SK-N-SH treated with all-trans-retinoic acid at 6 μM for 48 hours (cell line): ENCODE measurements around the gene MRPL21.

Experiments
- ATAC-seq: fragments of 200-7000 bp; cut with Tn5 transposase; 3 replicates; pipeline ENCODE4 v1.9.1; 2020; ENCODE audit warnings: mild to moderate bottlenecking, moderate library complexity
- ARNTL ChIP-seq: fragments of 450-650 bp; formaldehyde crosslinking; IDR thresholded peaks from 2 replicates; pipeline ENCODE4 v1.5.0; 2020; ENCODE audit warnings: low read depth, mild to moderate bottlenecking, moderate library complexity, borderline replicate concordance
- BACH2 ChIP-seq: fragments of 250-450 bp; sonication (Bioruptor Pico); IDR thresholded peaks from 2 replicates; pipeline ENCODE4 v1.9.0; 2021; ENCODE audit warnings: mild to moderate bottlenecking, borderline replicate concordance
- CREB5 ChIP-seq: fragments of 250-450 bp; sonication (Bioruptor Pico); IDR thresholded peaks from 2 replicates; pipeline ENCODE4 v1.5.1; 2020; ENCODE audit warnings: low read depth, mild to moderate bottlenecking, moderate library complexity
- CSDC2 ChIP-seq: fragments of 250-450 bp; sonication (Bioruptor Pico); IDR thresholded peaks from 2 replicates; pipeline ENCODE4 v1.5.0; 2020; ENCODE audit warnings: mild to moderate bottlenecking, moderate library complexity
- CSRNP3 ChIP-seq: fragments of 250-450 bp; sonication (Bioruptor Pico); IDR thresholded peaks from 2 replicates; pipeline ENCODE4 v1.5.1; 2021; ENCODE audit warnings: mild to moderate bottlenecking, moderate library complexity
- ESRRG ChIP-seq: fragments of 250-450 bp; sonication (Bioruptor Pico); IDR thresholded peaks from 2 replicates; pipeline ENCODE4 v1.6.1; 2021; ENCODE audit warnings: mild to moderate bottlenecking
- GLIS3 ChIP-seq: fragments of 250-450 bp; sonication (Bioruptor Pico); IDR thresholded peaks from 2 replicates; pipeline ENCODE4 v1.5.0; 2020; ENCODE audit warnings: mild to moderate bottlenecking, moderate library complexity
- ISL1 ChIP-seq: fragments of 250-450 bp; sonication (Bioruptor Pico); IDR thresholded peaks from 2 replicates; pipeline ENCODE4 v2.1.2; 2022; ENCODE audit warnings: mild to moderate bottlenecking, moderate library complexity
- OSR1 ChIP-seq: fragments of 250-450 bp; sonication (Bioruptor Pico); IDR thresholded peaks from 2 replicates; pipeline ENCODE4 v1.8.0; 2022; ENCODE audit warnings: moderate library complexity, mild to moderate bottlenecking, inconsistent platforms
- PATZ1 ChIP-seq: fragments of 250-450 bp; sonication (Bioruptor Pico); IDR thresholded peaks from 2 replicates; pipeline ENCODE4 v1.8.0; 2020; ENCODE audit warnings: mild to moderate bottlenecking, moderate library complexity, borderline replicate concordance
- POU6F1 ChIP-seq: fragments of 250-450 bp; sonication (Bioruptor Pico); IDR thresholded peaks from 2 replicates; pipeline ENCODE4 v1.8.0; 2021; ENCODE audit warnings: low read depth, mild to moderate bottlenecking, moderate library complexity, borderline replicate concordance
- PPARA ChIP-seq: fragments of 250-450 bp; sonication (Bioruptor Pico); IDR thresholded peaks from 2 replicates; pipeline ENCODE4 v1.5.0; 2020; ENCODE audit warnings: mild to moderate bottlenecking, borderline replicate concordance
- RARB ChIP-seq: fragments of 250-450 bp; sonication (Bioruptor Pico); IDR thresholded peaks from 2 replicates; pipeline ENCODE4 v1.8.0; 2021; ENCODE audit warnings: mild to moderate bottlenecking, moderate library complexity
- SNAI2 ChIP-seq: fragments of 250-450 bp; sonication (Bioruptor Pico); IDR thresholded peaks from 2 replicates; pipeline ENCODE4 v1.5.0; 2020; ENCODE audit warnings: mild to moderate bottlenecking, moderate library complexity
- TCF4 ChIP-seq: fragments of 250-450 bp; sonication (Bioruptor Pico); IDR thresholded peaks from 2 replicates; pipeline ENCODE4 v1.8.0; 2021; ENCODE audit warnings: mild to moderate bottlenecking, moderate library complexity, borderline replicate concordance
- TOX ChIP-seq: fragments of 250-450 bp; sonication (Bioruptor Pico); IDR thresholded peaks from 2 replicates; pipeline ENCODE4 v1.8.0; 2021; ENCODE audit warnings: mild to moderate bottlenecking, moderate library complexity, borderline replicate concordance
- TSHZ2 ChIP-seq: fragments of 250-450 bp; sonication (Bioruptor Pico); IDR thresholded peaks from 2 replicates; pipeline ENCODE4 v1.5.0; 2020; ENCODE audit warnings: mild to moderate bottlenecking, moderate library complexity
- ZC3H10 ChIP-seq: fragments of 250-450 bp; sonication (Bioruptor Pico); IDR thresholded peaks from 2 replicates; pipeline ENCODE4 v1.5.1; 2021; ENCODE audit warnings: mild to moderate bottlenecking, moderate library complexity
- ZFP3 ChIP-seq: fragments of 250-450 bp; sonication (Bioruptor Pico); IDR thresholded peaks from 2 replicates; pipeline ENCODE4 v1.5.0; 2020; ENCODE audit warnings: mild to moderate bottlenecking, moderate library complexity
- ZFP30 ChIP-seq: fragments of 450-650 bp; formaldehyde crosslinking; IDR thresholded peaks from 2 replicates; pipeline ENCODE4 v1.5.0; 2022; ENCODE audit warnings: mild to moderate bottlenecking, moderate library complexity
- ZNF565 ChIP-seq: fragments of 450-650 bp; formaldehyde crosslinking; conservative IDR thresholded peaks from 2 replicates; pipeline ENCODE4 v1.5.0; 2020; ENCODE audit warnings: low read depth, mild to moderate bottlenecking, moderate library complexity
- ZNF70 ChIP-seq: fragments of 450-650 bp; formaldehyde crosslinking; IDR thresholded peaks from 2 replicates; pipeline ENCODE4 v1.5.0; 2020; ENCODE audit warnings: mild to moderate bottlenecking, moderate library complexity
- ZNF8 ChIP-seq: fragments of 450-650 bp; formaldehyde crosslinking; IDR thresholded peaks from 2 replicates; pipeline ENCODE4 v1.5.0; 2020; ENCODE audit warnings: mild to moderate bottlenecking, moderate library complexity

Gene MRPL21

GRCh38 chr11:68908273-68908672 lies 4.6 kb upstream of the MRPL21 start:
- TF ChIP-seq TOX (CRISPR knock-in tag) (no peak), CREB5 (no peak), PPARA (no peak), SNAI2 (CRISPR knock-in tag) (no peak), TCF4 (CRISPR knock-in tag) (no peak), GLIS3 (CRISPR knock-in tag) (no peak), CSDC2 (CRISPR knock-in tag) (no peak), ZFP30 (CRISPR knock-in tag) (no peak), RARB (CRISPR knock-in tag) (no peak), ISL1 (CRISPR knock-in tag) (no peak), ZNF70 (no peak), PATZ1 (CRISPR knock-in tag) (no peak), CSRNP3 (CRISPR knock-in tag) (no peak), BACH2 (CRISPR knock-in tag) (no peak), ZFP3 (CRISPR knock-in tag) (no peak), TSHZ2 (CRISPR knock-in tag) (no peak), ZNF8 (CRISPR knock-in tag) (no peak), OSR1 (CRISPR knock-in tag) (no peak), ZNF565 (CRISPR knock-in tag) (no peak), ESRRG (CRISPR knock-in tag) (no peak)
- TF ChIP-seq, all 23 proteins: peak for 0
- ATAC-seq, result no peak

- ATAC-seq, result no peak
- no peak for TF ChIP-seq GLIS3 (CRISPR knock-in tag)
- TF ChIP-seq OSR1 (CRISPR knock-in tag), result no peak
- TF ChIP-seq ZC3H10, result no peak
- no peak for TF ChIP-seq CSRNP3 (CRISPR knock-in tag)
- no peak for TF ChIP-seq ISL1 (CRISPR knock-in tag)
- no peak for TF ChIP-seq PATZ1 (CRISPR knock-in tag)
- no peak for TF ChIP-seq PPARA
- no peak for TF ChIP-seq ESRRG (CRISPR knock-in tag)
- no peak for TF ChIP-seq POU6F1 (CRISPR knock-in tag)
- no peak for TF ChIP-seq TCF4 (CRISPR knock-in tag)
- no peak for TF ChIP-seq CREB5
- no peak for TF ChIP-seq SNAI2 (CRISPR knock-in tag)
- no peak for TF ChIP-seq ZNF70
- no peak for TF ChIP-seq RARB (CRISPR knock-in tag)
- no peak for TF ChIP-seq ARNTL (CRISPR knock-in tag)
- TF ChIP-seq ZNF565 (CRISPR knock-in tag), result no peak
Measured at GRCh38 chr11:68905421-68906360, 2.1 kb upstream of the MRPL21 start.
